CD14-positive monocyte (primary cell): ENCODE results near the gene TUBE1. TPM values are rescaled to one million over a fixed set of nuclear protein-coding genes. Genes with fewer than 3 reads are reported as not detected.

Source experiments
- DNase-seq, 3 donors: peaks; one replicate each; pipeline ENCODE4 v3.0.0-alpha.2; 2011 to 2022
- H2AFZ ChIP-seq: 2 replicates; pipeline ENCODE4 v1.6.0; 2012; ENCODE audit warnings: mild to moderate bottlenecking, low read depth, low read length, inconsistent platforms; ENCODE audit not compliant: insufficient read depth, poor library complexity, severe bottlenecking
- H3K27ac ChIP-seq, 2 donors: 1 replicate in 1 of 2; 2 replicates in 1 of 2; pipeline ENCODE4 v1.5.1; 2012 to 2013; ENCODE audit warnings: low read length in 2 of 2, control low read depth in 1 of 2, inconsistent platforms in 1 of 2, low read depth in 1 of 2, mild to moderate bottlenecking in 1 of 2
- H3K27me3 ChIP-seq, 2 donors: one replicate each; pipeline versions ENCODE4 v1.6.0 to v1.6.1; 2011 to 2013; ENCODE audit warnings: low read length in 2 of 2; ENCODE audit not compliant: control insufficient read depth in 2 of 2, insufficient read depth in 2 of 2
- H3K36me3 ChIP-seq, 2 donors: replicated peaks in 1 of 2; 1 replicate in 1 of 2; 2 replicates in 1 of 2; pipeline versions ENCODE4 v1.5.1 to v1.6.1; 2012 to 2013; ENCODE audit warnings: low read length in 2 of 2, control low read depth in 1 of 2, inconsistent platforms in 1 of 2, mild to moderate bottlenecking in 1 of 2; ENCODE audit not compliant: insufficient read depth in 2 of 2, control insufficient read depth in 1 of 2
- H3K4me1 ChIP-seq, 2 donors: 1 replicate in 1 of 2; 2 replicates in 1 of 2; pipeline versions ENCODE4 v1.5.1 to v1.6.1; 2012 to 2013; ENCODE audit warnings: low read length in 2 of 2, control low read depth in 1 of 2, inconsistent platforms in 1 of 2, mild to moderate bottlenecking in 1 of 2, moderate library complexity in 1 of 2; ENCODE audit not compliant: insufficient read depth in 2 of 2, control insufficient read depth in 1 of 2
- H3K4me2 ChIP-seq: replicated peaks from 2 replicates; pipeline ENCODE3; 2012; ENCODE audit warnings: low read length, moderate library complexity, mild to moderate bottlenecking; ENCODE audit not compliant: poor library complexity, severe bottlenecking; ENCODE audit errors: extremely low read depth
- H3K4me3 ChIP-seq, 3 experiments: fragments of 200-600 bp in 1 of 3; sonication (generic) in 1 of 3; replicated peaks in 1 of 3; 1 replicate in 2 of 3; 2 replicates in 1 of 3; pipeline ENCODE4 v1.5.1; 2011 to 2013; ENCODE audit warnings: low read length in 3 of 3, mild to moderate bottlenecking in 3 of 3, control low read depth in 2 of 3, low read depth in 2 of 3, inconsistent platforms in 1 of 3, moderate library complexity in 1 of 3
- H3K79me2 ChIP-seq: 2 replicates; pipeline ENCODE4 v1.6.0; 2012; ENCODE audit warnings: mild to moderate bottlenecking, control low read depth, inconsistent platforms, low read length, moderate library complexity; ENCODE audit not compliant: insufficient read depth
- H3K9ac ChIP-seq: 2 replicates; pipeline ENCODE4 v1.6.0; 2017; ENCODE audit warnings: low read length, mild to moderate bottlenecking; ENCODE audit not compliant: insufficient read depth, poor library complexity, severe bottlenecking
- H3K9me3 ChIP-seq, 2 donors: replicated peaks in 1 of 2; 1 replicate in 1 of 2; 2 replicates in 1 of 2; pipeline versions ENCODE4 v1.5.1 to v1.6.1; 2012 to 2013; ENCODE audit warnings: low read length in 2 of 2, control low read depth in 1 of 2; ENCODE audit not compliant: control insufficient read depth in 1 of 2, insufficient read depth in 1 of 2
- H4K20me1 ChIP-seq: 2 replicates; pipeline ENCODE4 v1.6.0; 2012; ENCODE audit warnings: mild to moderate bottlenecking, low read length, control low read depth, moderate library complexity; ENCODE audit not compliant: insufficient read depth
- H3K27ac Mint-ChIP-seq, 7 donors: one replicate each; pipeline ENCODE4 v1.8.0; 2020; ENCODE audit warnings: mild to moderate bottlenecking in 7 of 7, mixed read lengths in 7 of 7, moderate library complexity in 6 of 7, inconsistent platforms in 2 of 7
- H3K27me3 Mint-ChIP-seq, 3 donors: one replicate each; pipeline ENCODE4 v1.8.0; 2021 to 2022; ENCODE audit warnings: low read depth in 3 of 3, mild to moderate bottlenecking in 3 of 3, mixed read lengths in 3 of 3, moderate library complexity in 3 of 3, inconsistent platforms in 1 of 3
- H3K36me3 Mint-ChIP-seq, 2 donors: one replicate each; pipeline ENCODE4 v1.8.0; 2020; ENCODE audit warnings: mixed read lengths in 2 of 2, inconsistent platforms in 1 of 2, mild to moderate bottlenecking in 1 of 2
- H3K4me1 Mint-ChIP-seq: one replicate; pipeline ENCODE4 v1.8.0; 2020; ENCODE audit warnings: mild to moderate bottlenecking, mixed read lengths
- H3K4me3 Mint-ChIP-seq, 2 donors: one replicate each; pipeline ENCODE4 v1.8.0; 2020; ENCODE audit warnings: mild to moderate bottlenecking in 2 of 2, mixed read lengths in 2 of 2, moderate library complexity in 1 of 2
- H3K9me3 Mint-ChIP-seq, 7 donors: one replicate each; pipeline ENCODE4 v1.8.0; 2020 to 2022; ENCODE audit warnings: mixed read lengths in 7 of 7, mild to moderate bottlenecking in 6 of 7, moderate library complexity in 6 of 7, inconsistent platforms in 2 of 7
- whole genome bisulfite sequencing: methylation state at CpG from one replicate; pipeline ENCODE4 v1.1.5; 2013; ENCODE audit warnings: missing lambda C conversion rate; ENCODE audit not compliant: insufficient coverage; 5-methylcytosine and 5-hydroxymethylcytosine counted together
- intact Hi-C, 2 donors: fragments of 100-400 bp; cut with micrococcal nuclease; formaldehyde crosslinking; loops; one replicate each; pipeline versions ENCODE4 v1.15.0 to v1.15.1; 2023
- polyA plus RNA-seq, 3 donors: library from polyadenylated mRNA; depleted of rRNA in 1 of 3; unstranded in 2 of 3; stranded (reverse) in 1 of 3; fragments of 300-500 nt in 2 of 3; fragments of >200 nt in 1 of 3; fragmentation: Illumina TruSeq in 2 of 3; gene quantifications; 1 replicate in 2 of 3; 2 replicates in 1 of 3; pipeline ENCODE4 v1.2.3, GENCODE V29; 2012 to 2021
- TF ChIP-seq, protein P1 (sequence below): fragments of 200-600 bp; IDR thresholded peaks from one replicate; pipeline ENCODE4 v1.8.0; 2022; ENCODE audit warnings: antibody characterized with exemption, mild to moderate bottlenecking

Gene TUBE1
- polyA plus RNA-seq, 3 donors: 2.1 to 4.6 (median 2.7) TPM

DNA sequence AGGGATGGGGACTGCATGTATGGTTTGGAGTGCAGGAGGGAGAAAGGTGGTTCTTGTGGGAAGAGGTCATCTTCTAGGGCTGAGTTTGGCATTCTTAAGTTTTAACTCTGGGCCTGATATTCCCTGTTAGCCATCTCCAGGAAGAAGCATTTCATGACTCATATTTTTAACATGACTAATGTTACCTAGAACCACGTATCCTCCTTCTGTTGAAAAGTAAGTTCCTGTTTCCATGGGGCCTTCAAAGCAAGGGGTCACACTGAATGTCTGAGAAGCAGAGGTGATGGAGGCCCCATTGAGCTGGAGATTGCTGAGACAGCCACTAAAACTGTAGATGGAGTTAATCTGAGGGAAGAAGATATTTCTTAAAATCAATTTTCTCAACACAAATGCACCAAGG, 30.3 kb upstream of the TUBE1 start:
- H3K9ac ChIP-seq: no peak overlapping the region
- peaks cover 12% of the 10 kb centered on the region for H3K4me1 Mint-ChIP-seq
- H3K4me3 Mint-ChIP-seq: no peak overlapping the region
- intact Hi-C loops: no loop called here
- no peaks in the 10 kb centered on the region for H3K79me2 ChIP-seq
- no peaks in the 10 kb centered on the region for H3K9me3 ChIP-seq
- no peaks in the 10 kb centered on the region for H3K36me3 Mint-ChIP-seq
- DNase-seq: peak; percentile 11 to 57 (median 15)
- H3K27ac Mint-ChIP-seq: no peak overlapping the region
- TF ChIP-seq, protein P1, sequence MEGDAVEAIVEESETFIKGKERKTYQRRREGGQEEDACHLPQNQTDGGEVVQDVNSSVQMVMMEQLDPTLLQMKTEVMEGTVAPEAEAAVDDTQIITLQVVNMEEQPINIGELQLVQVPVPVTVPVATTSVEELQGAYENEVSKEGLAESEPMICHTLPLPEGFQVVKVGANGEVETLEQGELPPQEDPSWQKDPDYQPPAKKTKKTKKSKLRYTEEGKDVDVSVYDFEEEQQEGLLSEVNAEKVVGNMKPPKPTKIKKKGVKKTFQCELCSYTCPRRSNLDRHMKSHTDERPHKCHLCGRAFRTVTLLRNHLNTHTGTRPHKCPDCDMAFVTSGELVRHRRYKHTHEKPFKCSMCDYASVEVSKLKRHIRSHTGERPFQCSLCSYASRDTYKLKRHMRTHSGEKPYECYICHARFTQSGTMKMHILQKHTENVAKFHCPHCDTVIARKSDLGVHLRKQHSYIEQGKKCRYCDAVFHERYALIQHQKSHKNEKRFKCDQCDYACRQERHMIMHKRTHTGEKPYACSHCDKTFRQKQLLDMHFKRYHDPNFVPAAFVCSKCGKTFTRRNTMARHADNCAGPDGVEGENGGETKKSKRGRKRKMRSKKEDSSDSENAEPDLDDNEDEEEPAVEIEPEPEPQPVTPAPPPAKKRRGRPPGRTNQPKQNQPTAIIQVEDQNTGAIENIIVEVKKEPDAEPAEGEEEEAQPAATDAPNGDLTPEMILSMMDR: no peak
- no peaks in the 10 kb centered on the region for H4K20me1 ChIP-seq
- WGBS: no CpG with 5 or more reads among the region's 1 CpG
- no peak overlapping the region for H3K27ac ChIP-seq
- peaks cover 0 to 4% (median 0%) of the 10 kb centered on the region in 3 donors for H3K27me3 Mint-ChIP-seq
- H3K27me3 ChIP-seq: no peaks in the 10 kb centered on the region
- no peak overlapping the region for H2AFZ ChIP-seq
- no peak overlapping the region for H3K4me2 ChIP-seq
- peaks cover 0 to 5% of the 10 kb centered on the region in 2 donors for H3K4me1 ChIP-seq
- no peaks in the 10 kb centered on the region for H3K9me3 Mint-ChIP-seq
- no peak overlapping the region for H3K4me3 ChIP-seq
- H3K36me3 ChIP-seq: no peaks in the 10 kb centered on the region

DNA sequence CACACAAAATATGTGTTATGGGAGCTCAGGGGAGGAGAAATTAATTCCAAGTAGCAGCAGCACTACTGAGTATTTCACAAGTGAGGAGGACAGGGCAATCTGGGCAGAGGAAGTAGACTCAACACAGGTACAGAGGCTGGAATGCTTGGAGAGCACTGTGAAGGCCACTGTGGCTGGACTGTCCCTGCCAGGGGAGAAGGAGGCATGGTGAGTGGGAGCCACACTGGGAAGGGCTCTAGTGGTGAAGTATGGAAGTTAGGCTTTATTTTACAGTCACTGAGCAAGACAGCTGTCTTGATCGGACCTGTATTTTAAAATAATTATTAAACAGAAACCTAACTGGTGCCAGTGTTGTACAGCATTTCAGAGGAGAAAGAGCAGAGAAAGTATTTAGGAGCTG, 28.9 kb upstream of the TUBE1 start:
- no peak for DNase-seq
- Mint-ChIP-seq H3K9me3 (no peaks in the 10 kb centered on the region), H3K27ac (no peak overlapping the region), H3K4me3 (no peak overlapping the region), H3K4me1 (peaks cover 8% of the 10 kb centered on the region), H3K27me3 (peaks cover 0 to 4% (median 0%) of the 10 kb centered on the region in 3 donors), H3K36me3 (no peaks in the 10 kb centered on the region)
- intact Hi-C loops: no loop called here
- H3K4me2 ChIP-seq: no peak overlapping the region
- TF ChIP-seq, protein P1: no peak
- H3K9me3 ChIP-seq: no peaks in the 10 kb centered on the region
- H3K36me3 ChIP-seq: no peaks in the 10 kb centered on the region
- no peak overlapping the region for H3K27ac ChIP-seq
- H4K20me1 ChIP-seq: no peaks in the 10 kb centered on the region
- no CpG with 5 or more reads among the region's 1 CpG for WGBS
- H3K9ac ChIP-seq: no peak overlapping the region
- no peaks in the 10 kb centered on the region for H3K79me2 ChIP-seq
- no peak overlapping the region for H2AFZ ChIP-seq
- H3K4me1 ChIP-seq: no peaks in the 10 kb centered on the region
- no peaks in the 10 kb centered on the region for H3K27me3 ChIP-seq
- no peak overlapping the region for H3K4me3 ChIP-seq
